ENCODE measurements around the gene SLC30A2.

Gene SLC30A2

GRCh38 chr1:25999041-25999800, 46.7 kb downstream of the SLC30A2 start:
- no peaks in the 10 kb centered on the region for H3K36me3 ChIP-seq (ENCODE audit: control insufficient read depth, insufficient read depth, low read length)
- DNase-seq: no peak
- no peaks in the 10 kb centered on the region for H3K9me3 ChIP-seq (ENCODE audit: control insufficient read depth, low read length)
- peaks cover 13% of the 10 kb centered on the region for H3K4me1 ChIP-seq (ENCODE audit: control insufficient read depth, insufficient read depth, low read length, poor library complexity, severe bottlenecking)
- H3K27me3 ChIP-seq (replicated peaks; ENCODE audit: control insufficient read depth, insufficient read depth, low read length, poor library complexity, severe bottlenecking): no peaks in the 10 kb centered on the region
- no peak overlapping the region for H3K27ac ChIP-seq (ENCODE audit: insufficient read depth, low read length, poor library complexity, severe bottlenecking)
- H3K4me3 ChIP-seq (ENCODE audit: insufficient read depth, low read depth, low read length, poor library complexity, severe bottlenecking): no peak overlapping the region

- H3K4me1 ChIP-seq (ENCODE audit: control insufficient read depth, insufficient read depth, low read length, poor library complexity, severe bottlenecking): peaks cover 13% of the 10 kb centered on the region
- peak within 1 kb of the TSS; percentile 52 for H3K4me3 ChIP-seq (ENCODE audit: insufficient read depth, low read depth, low read length, poor library complexity, severe bottlenecking)
- no peaks in the 10 kb centered on the region for H3K9me3 ChIP-seq (ENCODE audit: control insufficient read depth, low read length)
Measured at GRCh38 chr1:25997828-25998761, 47.8 kb downstream of the SLC30A2 start, which contains the start of gene PAFAH2. PAFAH2 (minus strand) TSS chr1:25998063; CDS start chr1:25990816, 7,247 bp downstream.

GRCh38 chr1:25996966-25997827, 48.7 kb downstream of the SLC30A2 start:
- Histone ChIP-seq H3K4me1 (ENCODE audit: control insufficient read depth, insufficient read depth, low read length, poor library complexity, severe bottlenecking) (peaks cover 13% of the 10 kb centered on the region), H3K36me3 (ENCODE audit: control insufficient read depth, insufficient read depth, low read length) (no peaks in the 10 kb centered on the region), H3K27me3 (replicated peaks; ENCODE audit: control insufficient read depth, insufficient read depth, low read length, poor library complexity, severe bottlenecking) (no peaks in the 10 kb centered on the region), H3K9me3 (ENCODE audit: control insufficient read depth, low read length) (no peaks in the 10 kb centered on the region), H3K27ac (ENCODE audit: insufficient read depth, low read length, poor library complexity, severe bottlenecking) (peak overlapping the region; percentile 89), H3K4me3 (ENCODE audit: insufficient read depth, low read depth, low read length, poor library complexity, severe bottlenecking) (peak overlapping the region; percentile 52)
- DNase-seq: no peak

More at GRCh38 chr1:25997828-25998761, 47.8 kb downstream of the SLC30A2 start, which contains the start of gene PAFAH2:
- peak; percentile 94 to 96 (median 95) for DNase-seq
- Histone ChIP-seq H3K36me3 (ENCODE audit: control insufficient read depth, insufficient read depth, low read length) (no peaks in the 10 kb centered on the region), H3K27ac (ENCODE audit: insufficient read depth, low read length, poor library complexity, severe bottlenecking) (peak within 1 kb of the TSS; percentile 89), H3K27me3 (replicated peaks; ENCODE audit: control insufficient read depth, insufficient read depth, low read length, poor library complexity, severe bottlenecking) (no peaks in the 10 kb centered on the region)

- no peaks in the 10 kb centered on the region for H3K9me3 ChIP-seq (ENCODE audit: control insufficient read depth, low read length)
- H3K4me3 ChIP-seq (ENCODE audit: insufficient read depth, low read depth, low read length, poor library complexity, severe bottlenecking): no peak overlapping the region
- DNase-seq: no peak
- H3K4me1 ChIP-seq (ENCODE audit: control insufficient read depth, insufficient read depth, low read length, poor library complexity, severe bottlenecking): peaks cover 21% of the 10 kb centered on the region
- H3K27me3 ChIP-seq (replicated peaks; ENCODE audit: control insufficient read depth, insufficient read depth, low read length, poor library complexity, severe bottlenecking): no peaks in the 10 kb centered on the region
- no peaks in the 10 kb centered on the region for H3K36me3 ChIP-seq (ENCODE audit: control insufficient read depth, insufficient read depth, low read length)
- no peak overlapping the region for H3K27ac ChIP-seq (ENCODE audit: insufficient read depth, low read length, poor library complexity, severe bottlenecking)
Measured at GRCh38 chr1:25994402-25995150, 51.3 kb downstream of the SLC30A2 start.

- H3K27me3 ChIP-seq (replicated peaks; ENCODE audit: control insufficient read depth, insufficient read depth, low read length, poor library complexity, severe bottlenecking): no peaks in the 10 kb centered on the region
- peaks cover 5% of the 10 kb centered on the region for H3K36me3 ChIP-seq (ENCODE audit: control insufficient read depth, insufficient read depth, low read length)
- no peaks in the 10 kb centered on the region for H3K9me3 ChIP-seq (ENCODE audit: control insufficient read depth, low read length)
- H3K27ac ChIP-seq (ENCODE audit: insufficient read depth, low read length, poor library complexity, severe bottlenecking): no peak overlapping the region
- no peak overlapping the region for H3K4me3 ChIP-seq (ENCODE audit: insufficient read depth, low read depth, low read length, poor library complexity, severe bottlenecking)
- no peak for DNase-seq
- peaks cover 19% of the 10 kb centered on the region for H3K4me1 ChIP-seq (ENCODE audit: control insufficient read depth, insufficient read depth, low read length, poor library complexity, severe bottlenecking)
Measured at GRCh38 chr1:25993197-25993951, 52.5 kb downstream of the SLC30A2 start.

GRCh38 chr1:25992689-25993171, 53.2 kb downstream of the SLC30A2 start:
- Histone ChIP-seq H3K9me3 (ENCODE audit: control insufficient read depth, low read length) (no peaks in the 10 kb centered on the region), H3K4me1 (ENCODE audit: control insufficient read depth, insufficient read depth, low read length, poor library complexity, severe bottlenecking) (peaks cover 17% of the 10 kb centered on the region), H3K27ac (ENCODE audit: insufficient read depth, low read length, poor library complexity, severe bottlenecking) (no peak overlapping the region), H3K36me3 (ENCODE audit: control insufficient read depth, insufficient read depth, low read length) (peaks cover 5% of the 10 kb centered on the region), H3K27me3 (replicated peaks; ENCODE audit: control insufficient read depth, insufficient read depth, low read length, poor library complexity, severe bottlenecking) (no peaks in the 10 kb centered on the region), H3K4me3 (ENCODE audit: insufficient read depth, low read depth, low read length, poor library complexity, severe bottlenecking) (no peak overlapping the region)
- no peak for DNase-seq

- peaks cover 12% of the 10 kb centered on the region for H3K4me1 ChIP-seq (ENCODE audit: control insufficient read depth, insufficient read depth, low read length, poor library complexity, severe bottlenecking)
- H3K27ac ChIP-seq (ENCODE audit: insufficient read depth, low read length, poor library complexity, severe bottlenecking): no peak overlapping the region
- no peak overlapping the region for H3K4me3 ChIP-seq (ENCODE audit: insufficient read depth, low read depth, low read length, poor library complexity, severe bottlenecking)
- H3K36me3 ChIP-seq (ENCODE audit: control insufficient read depth, insufficient read depth, low read length): peaks cover 5% of the 10 kb centered on the region
- no peak for DNase-seq
- no peaks in the 10 kb centered on the region for H3K9me3 ChIP-seq (ENCODE audit: control insufficient read depth, low read length)
- no peaks in the 10 kb centered on the region for H3K27me3 ChIP-seq (replicated peaks; ENCODE audit: control insufficient read depth, insufficient read depth, low read length, poor library complexity, severe bottlenecking)
Measured at GRCh38 chr1:25991937-25992688, 53.8 kb downstream of the SLC30A2 start.

GRCh38 chr1:25990702-25991395, 55.1 kb downstream of the SLC30A2 start:
- H3K4me1 ChIP-seq (ENCODE audit: control insufficient read depth, insufficient read depth, low read length, poor library complexity, severe bottlenecking): peaks cover 8% of the 10 kb centered on the region
- DNase-seq: peak in 2 of 3 donors; percentile 6 to 8
- H3K27me3 ChIP-seq (replicated peaks; ENCODE audit: control insufficient read depth, insufficient read depth, low read length, poor library complexity, severe bottlenecking): no peaks in the 10 kb centered on the region
- H3K4me3 ChIP-seq (ENCODE audit: insufficient read depth, low read depth, low read length, poor library complexity, severe bottlenecking): peak overlapping the region; percentile 46
- peak overlapping the region; percentile 39 for H3K27ac ChIP-seq (ENCODE audit: insufficient read depth, low read length, poor library complexity, severe bottlenecking)
- H3K36me3 ChIP-seq (ENCODE audit: control insufficient read depth, insufficient read depth, low read length): peaks cover 5% of the 10 kb centered on the region
- H3K9me3 ChIP-seq (ENCODE audit: control insufficient read depth, low read length): no peaks in the 10 kb centered on the region

Data from effector memory CD4-positive, alpha-beta T cell (primary cell).